RWPE1 (cell line): Measurements from ENCODE around the gene ATP7A.

Source experiments
- CTCF ChIA-PET: fragments of 350-600 bp; sonication (Branson Sonifier 250); formaldehyde crosslinking; extraction: SDS; loops from one replicate; lab custom pipeline; 2021; lab: Yijun Ruan, JAX
- POLR2A ChIA-PET: fragments of 400-600 bp; formaldehyde crosslinking; extraction: SDS; loops from one replicate; lab custom pipeline; 2020; ENCODE audit warnings: antibody characterized with exemption; ENCODE audit not compliant: low non-redundant PET; lab: Yijun Ruan, JAX
- DNase-seq: peaks from one replicate; pipeline ENCODE4 v3.0.0; 2012; ENCODE audit warnings: low spot score
- H3K27ac ChIP-seq: fragments of 450-650 bp; 2 replicates; pipeline ENCODE4 v1.5.1; 2017
- TF ChIP-seq, protein P1 (sequence below): fragments of 450-650 bp; conservative IDR thresholded peaks from 2 replicates; pipeline ENCODE4 v1.5.1; 2017; ENCODE audit warnings: low read depth, mild to moderate bottlenecking

Gene ATP7A

DNA sequence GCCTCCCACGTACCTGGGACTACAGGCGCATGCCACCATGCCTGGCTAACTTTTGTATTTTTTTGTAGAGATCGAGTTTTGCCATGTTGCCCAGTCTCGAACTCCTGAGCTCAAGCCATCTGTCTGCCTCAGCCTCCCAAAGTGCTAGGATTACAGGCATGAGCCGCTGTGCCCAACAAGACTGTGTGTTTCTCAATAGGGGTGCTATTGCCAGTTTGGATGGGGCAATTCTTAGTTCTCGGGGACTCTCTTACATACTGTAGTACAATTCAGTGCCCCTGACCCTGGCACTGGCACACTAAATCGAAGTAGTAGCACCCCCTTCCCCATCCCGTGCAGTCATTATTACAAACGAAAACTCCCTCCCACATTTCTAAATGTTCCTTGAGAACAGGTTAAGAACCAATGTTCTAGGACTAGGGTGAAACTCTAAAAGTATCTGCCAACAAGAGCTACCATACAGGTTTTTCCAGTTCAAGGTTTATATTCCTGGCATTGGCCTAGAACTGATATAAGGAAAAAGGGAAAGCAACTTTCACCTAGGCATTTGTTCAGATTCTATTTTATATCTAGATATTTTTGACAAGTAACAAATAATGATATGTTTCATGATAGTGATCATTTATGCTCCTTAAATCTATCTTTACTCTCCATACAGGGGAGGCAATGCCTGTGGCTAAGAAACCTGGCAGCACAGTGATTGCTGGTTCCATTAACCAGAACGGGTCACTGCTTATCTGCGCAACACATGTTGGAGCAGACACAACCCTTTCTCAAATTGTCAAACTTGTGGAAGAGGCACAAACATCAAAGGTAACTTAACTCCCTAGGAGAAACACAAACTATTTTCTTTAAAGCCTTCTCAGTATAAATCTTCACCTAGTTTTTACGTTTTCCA lies 109.3 kb downstream of the ATP7A start:
- DNase-seq: no peak
- ChIA-PET CTCF (no interaction called here), POLR2A (no interaction called here)
- H3K27ac ChIP-seq: no peak overlapping the region
- TF ChIP-seq, protein P1, sequence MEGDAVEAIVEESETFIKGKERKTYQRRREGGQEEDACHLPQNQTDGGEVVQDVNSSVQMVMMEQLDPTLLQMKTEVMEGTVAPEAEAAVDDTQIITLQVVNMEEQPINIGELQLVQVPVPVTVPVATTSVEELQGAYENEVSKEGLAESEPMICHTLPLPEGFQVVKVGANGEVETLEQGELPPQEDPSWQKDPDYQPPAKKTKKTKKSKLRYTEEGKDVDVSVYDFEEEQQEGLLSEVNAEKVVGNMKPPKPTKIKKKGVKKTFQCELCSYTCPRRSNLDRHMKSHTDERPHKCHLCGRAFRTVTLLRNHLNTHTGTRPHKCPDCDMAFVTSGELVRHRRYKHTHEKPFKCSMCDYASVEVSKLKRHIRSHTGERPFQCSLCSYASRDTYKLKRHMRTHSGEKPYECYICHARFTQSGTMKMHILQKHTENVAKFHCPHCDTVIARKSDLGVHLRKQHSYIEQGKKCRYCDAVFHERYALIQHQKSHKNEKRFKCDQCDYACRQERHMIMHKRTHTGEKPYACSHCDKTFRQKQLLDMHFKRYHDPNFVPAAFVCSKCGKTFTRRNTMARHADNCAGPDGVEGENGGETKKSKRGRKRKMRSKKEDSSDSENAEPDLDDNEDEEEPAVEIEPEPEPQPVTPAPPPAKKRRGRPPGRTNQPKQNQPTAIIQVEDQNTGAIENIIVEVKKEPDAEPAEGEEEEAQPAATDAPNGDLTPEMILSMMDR: no peak

GRCh38 chrX:78024349-78025059 lies 114.0 kb downstream of the ATP7A start:
- no peak overlapping the region for H3K27ac ChIP-seq

DNA sequence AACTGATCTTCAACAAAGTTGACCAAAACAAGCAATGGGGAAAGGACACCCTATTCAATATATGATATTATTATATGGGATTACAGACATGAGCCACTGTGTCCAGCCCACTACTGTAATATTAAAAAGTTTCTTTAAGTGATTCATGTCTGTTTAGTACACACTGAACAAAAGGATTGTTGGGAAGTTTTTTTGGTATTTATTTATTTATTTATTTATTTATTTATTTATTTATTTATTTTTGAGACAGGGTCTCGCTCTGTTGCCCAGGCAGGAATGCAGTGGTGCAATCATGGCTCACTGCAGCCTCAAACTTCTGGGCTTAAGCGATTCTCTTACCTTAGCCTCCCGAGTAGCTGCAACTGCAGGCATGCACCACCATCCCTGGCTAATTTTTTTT lies 117.3 kb downstream of the ATP7A start:
- CTCF ChIA-PET: no interaction called here
- POLR2A ChIA-PET: no interaction called here
- H3K27ac ChIP-seq: no peak overlapping the region
- DNase-seq: no peak
- TF ChIP-seq, protein P1: no peak

More at GRCh38 chrX:78024349-78025059, 114.0 kb downstream of the ATP7A start:
- CTCF ChIA-PET: interaction anchor here (0.5 to 1.2 kb wide), 7 partner anchors 14 to 288 kb away, joined by 3 to 5 read pairs (median 3); partner anchors contain the start of gene COX7B
- POLR2A ChIA-PET: no interaction called here
- TF ChIP-seq, protein P1: peak; percentile 46
- DNase-seq: peak; percentile 23

DNA sequence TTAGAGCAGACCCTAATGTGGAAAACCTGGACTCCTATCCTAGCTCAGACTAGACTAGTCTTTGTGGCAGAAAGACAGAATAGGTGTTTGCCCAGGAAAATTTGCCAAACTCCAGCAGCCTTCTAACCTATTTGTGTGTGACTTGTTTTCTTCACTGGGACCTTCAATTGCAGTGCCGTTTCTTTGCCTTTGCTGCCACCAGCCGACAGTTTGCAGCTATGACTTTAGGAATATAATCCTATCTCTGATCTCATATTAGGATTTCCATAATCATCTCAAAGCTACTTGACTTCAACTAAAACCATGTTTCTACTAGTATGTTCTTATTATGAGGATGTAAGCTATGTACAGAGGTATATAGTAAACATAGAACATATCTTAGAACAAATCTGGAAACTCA lies 119.2 kb downstream of the ATP7A start:
- TF ChIP-seq, protein P1: peak; percentile 41
- peak; percentile 13 for DNase-seq
- CTCF ChIA-PET: interaction anchor here (0.5 to 1.5 kb wide), 4 partner anchors 14 to 1747 kb away, joined by 3 to 6 read pairs (median 4); partner anchors contain the start of gene COX7B
- H3K27ac ChIP-seq: no peak overlapping the region
- POLR2A ChIA-PET: no interaction called here

- DNase-seq: no peak
- ChIA-PET POLR2A (no interaction called here), CTCF (interaction anchor here (0.6 kb wide), 1 partner anchor 182 kb away, joined by 3 read pairs; no protein-coding TSS in a partner anchor)
- no peak overlapping the region for H3K27ac ChIP-seq
- TF ChIP-seq, protein P1: no peak
Observed at GRCh38 chrX:78035061-78035460, 124.6 kb downstream of the ATP7A start.

GRCh38 chrX:78037881-78038280 lies 127.4 kb downstream of the ATP7A start:
- ChIA-PET POLR2A (no interaction called here), CTCF (no interaction called here)
- TF ChIP-seq, protein P1: no peak
- DNase-seq: no peak
- H3K27ac ChIP-seq: no peak overlapping the region
